ENCODE data around the gene WDFY4.

WDFY4 gene

GRCh38 chr10:48910548-48910947, 225.9 kb downstream of the WDFY4 start:
- no peak for DNase-seq
- ATAC-seq = no peak

GRCh38 chr10:48913674-48914073, 229.0 kb downstream of the WDFY4 start:
- ATAC-seq (no peak), DNase-seq (no peak)

GRCh38 chr10:48923748-48924147, 239.1 kb downstream of the WDFY4 start:
- no peak for ATAC-seq
- DNase-seq = no peak

GRCh38 chr10:48924988-48925387, 240.3 kb downstream of the WDFY4 start:
- DNase-seq = no peak
- ATAC-seq = no peak

- DNase-seq = no peak
Measured at GRCh38 chr10:48926255-48926654, 241.6 kb downstream of the WDFY4 start.

GRCh38 chr10:48926764-48927540, 242.3 kb downstream of the WDFY4 start:
- ATAC-seq = no peak

More at GRCh38 chr10:48926255-48926654, 241.6 kb downstream of the WDFY4 start:
- ATAC-seq = no peak

GRCh38 chr10:48929413-48929990, 244.8 kb downstream of the WDFY4 start:
- ATAC-seq = no peak
- DNase-seq = no peak

More at GRCh38 chr10:48926764-48927540, 242.3 kb downstream of the WDFY4 start:
- no peak for DNase-seq

- ATAC-seq (no peak), DNase-seq (no peak)
Measured at GRCh38 chr10:48931188-48931587, 246.5 kb downstream of the WDFY4 start.

GRCh38 chr10:48932831-48933664, 248.4 kb downstream of the WDFY4 start:
- no peak for DNase-seq
- no peak for ATAC-seq

- no peak for ATAC-seq
- no peak for DNase-seq
Measured at GRCh38 chr10:48934672-48935501, 250.2 kb downstream of the WDFY4 start.

GRCh38 chr10:48935577-48935976, 250.9 kb downstream of the WDFY4 start:
- no peak for ATAC-seq
- DNase-seq = no peak

- DNase-seq (no peak), ATAC-seq (no peak)
Measured at GRCh38 chr10:48937796-48938195, 253.1 kb downstream of the WDFY4 start.

GRCh38 chr10:48938281-48938680, 253.6 kb downstream of the WDFY4 start:
- DNase-seq (no peak), ATAC-seq (no peak)

GRCh38 chr10:48938990-48939536, 254.4 kb downstream of the WDFY4 start:
- no peak for ATAC-seq

GRCh38 chr10:48939790-48940325, 255.2 kb downstream of the WDFY4 start, which contains the start of gene LRRC18:
Gene LRRC18, minus strand, starts transcription at chr10:48939840. Its CDS starts 25,685 bp downstream, at chr10:48914155.
- no peak for DNase-seq
- ATAC-seq = no peak

More at GRCh38 chr10:48938990-48939536, 254.4 kb downstream of the WDFY4 start:
- DNase-seq = no peak

GRCh38 chr10:48940372-48940771, 255.7 kb downstream of the WDFY4 start:
- ATAC-seq (no peak), DNase-seq (no peak)

GRCh38 chr10:48940958-48941357, 256.3 kb downstream of the WDFY4 start:
- DNase-seq = no peak
- no peak for ATAC-seq

GRCh38 chr10:48941427-48942075, 256.9 kb downstream of the WDFY4 start:
- DNase-seq = no peak
- no peak for ATAC-seq

GRCh38 chr10:48943096-48943495, 258.4 kb downstream of the WDFY4 start:
- DNase-seq (no peak), ATAC-seq (no peak)

GRCh38 chr10:48944171-48944570, 259.5 kb downstream of the WDFY4 start:
- DNase-seq (no peak), ATAC-seq (no peak)
